Hepatocyte (in vitro differentiated cells): ENCODE results near the gene SLC25A25.

Experiments
- EZH2phosphoT487 ChIP-seq: fragments of 200-600 bp; sonication (generic); IDR thresholded peaks from one replicate; pipeline ENCODE4 v1.6.1; 2018; ENCODE audit warnings: antibody characterized with exemption, mild to moderate bottlenecking, low read depth, moderate library complexity; ENCODE audit not compliant: unreplicated experiment, severe bottlenecking
- TF ChIP-seq, protein P1 (sequence below): fragments of 200-600 bp; sonication (generic); IDR thresholded peaks from 2 replicates; pipeline ENCODE4 v1.5.1; 2016; ENCODE audit warnings: antibody characterized with exemption, mild to moderate bottlenecking; ENCODE audit not compliant: poor library complexity

DNA sequence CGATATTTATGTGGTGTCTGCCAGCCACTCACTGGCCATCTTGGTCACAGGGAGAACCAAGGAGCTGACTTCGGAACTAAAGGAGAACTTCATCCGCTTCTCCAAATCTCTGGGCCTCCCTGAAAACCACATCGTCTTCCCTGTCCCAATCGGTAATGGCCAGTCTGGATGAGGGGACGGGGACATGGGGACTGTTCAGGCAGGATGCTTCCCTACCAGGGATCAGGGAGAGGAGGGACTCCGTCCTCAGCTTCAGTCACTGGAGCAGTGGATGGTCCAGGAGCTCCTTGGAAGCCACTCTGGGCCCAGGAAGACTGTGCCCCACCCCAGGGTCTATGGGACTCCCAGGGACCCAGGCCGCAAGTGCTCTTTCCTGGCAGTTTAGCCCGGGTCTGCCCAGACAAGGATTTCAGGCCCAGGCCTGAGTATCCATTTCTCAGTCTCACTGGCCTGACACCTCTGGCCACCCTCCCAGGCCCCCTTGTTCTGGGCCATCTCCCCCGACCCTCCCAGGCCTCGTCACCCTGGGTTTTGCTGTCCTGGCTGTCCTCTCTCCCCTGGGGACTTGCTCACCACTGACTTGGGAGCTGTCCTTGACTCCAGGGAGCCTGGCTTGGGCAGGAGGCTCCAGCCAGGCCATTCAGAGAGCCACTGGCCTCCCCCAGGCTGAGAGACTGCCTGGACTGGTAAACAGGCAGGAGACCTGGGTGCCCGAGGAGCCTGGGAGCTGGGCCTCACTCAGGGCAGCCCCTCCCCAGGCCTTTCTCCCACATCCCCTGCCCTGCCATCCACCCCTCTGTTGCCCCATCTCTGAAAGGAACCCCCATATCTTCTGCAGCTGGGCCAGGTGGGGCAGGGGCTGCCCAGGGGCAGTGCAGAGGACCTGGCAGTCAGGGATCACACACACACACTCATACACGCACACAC lies 84.4 kb downstream of the SLC25A25 start:
- TF ChIP-seq EZH2phosphoT487, result no peak
- TF ChIP-seq, protein P1, sequence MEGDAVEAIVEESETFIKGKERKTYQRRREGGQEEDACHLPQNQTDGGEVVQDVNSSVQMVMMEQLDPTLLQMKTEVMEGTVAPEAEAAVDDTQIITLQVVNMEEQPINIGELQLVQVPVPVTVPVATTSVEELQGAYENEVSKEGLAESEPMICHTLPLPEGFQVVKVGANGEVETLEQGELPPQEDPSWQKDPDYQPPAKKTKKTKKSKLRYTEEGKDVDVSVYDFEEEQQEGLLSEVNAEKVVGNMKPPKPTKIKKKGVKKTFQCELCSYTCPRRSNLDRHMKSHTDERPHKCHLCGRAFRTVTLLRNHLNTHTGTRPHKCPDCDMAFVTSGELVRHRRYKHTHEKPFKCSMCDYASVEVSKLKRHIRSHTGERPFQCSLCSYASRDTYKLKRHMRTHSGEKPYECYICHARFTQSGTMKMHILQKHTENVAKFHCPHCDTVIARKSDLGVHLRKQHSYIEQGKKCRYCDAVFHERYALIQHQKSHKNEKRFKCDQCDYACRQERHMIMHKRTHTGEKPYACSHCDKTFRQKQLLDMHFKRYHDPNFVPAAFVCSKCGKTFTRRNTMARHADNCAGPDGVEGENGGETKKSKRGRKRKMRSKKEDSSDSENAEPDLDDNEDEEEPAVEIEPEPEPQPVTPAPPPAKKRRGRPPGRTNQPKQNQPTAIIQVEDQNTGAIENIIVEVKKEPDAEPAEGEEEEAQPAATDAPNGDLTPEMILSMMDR, result no peak
